OCI-LY3 (cell line): ENCODE results near the gene CYTIP.

Source experiments
- H2AFZ ChIP-seq: fragments of 200-600, 300-600 bp; shearing (Covaris generic); 2 replicates; pipeline ENCODE4 v1.6.0; 2014; ENCODE audit warnings: antibody characterized with exemption, low read depth, low read length
- H3K27ac ChIP-seq: fragments of 200-600, 300-600 bp; sonication (generic); 2 replicates; pipeline ENCODE4 v1.5.1; 2014; ENCODE audit warnings: mild to moderate bottlenecking, low read length, moderate library complexity, mixed read lengths
- H3K27me3 ChIP-seq: fragments of 200-600, 300-600 bp; sonication (generic); 2 replicates; pipeline ENCODE4 v1.6.1; 2014; ENCODE audit warnings: low read depth, low read length, mixed read lengths
- H3K36me3 ChIP-seq: fragments of 200-600, 300-600 bp; sonication (generic); replicated peaks from 2 replicates; pipeline ENCODE3; 2014; ENCODE audit warnings: low read depth, low read length, mixed read lengths
- H3K4me1 ChIP-seq: fragments of 300-600, 200-600 bp; sonication (generic); 2 replicates; pipeline ENCODE4 v1.6.1; 2014; ENCODE audit warnings: low read length, mixed read lengths
- H3K4me2 ChIP-seq: fragments of 200-600, 300-600 bp; sonication (generic); 2 replicates; pipeline ENCODE4 v1.6.1; 2014; ENCODE audit warnings: low read length, mixed read lengths
- H3K4me3 ChIP-seq: fragments of 300-600, 200-600 bp; sonication (generic); 2 replicates; pipeline ENCODE4 v1.5.1; 2014; ENCODE audit warnings: antibody characterized with exemption, mild to moderate bottlenecking, low read length, moderate library complexity
- H3K79me2 ChIP-seq: fragments of 300-600, 200-600 bp; shearing (Covaris generic); 2 replicates; pipeline ENCODE4 v1.6.1; 2014; ENCODE audit warnings: mild to moderate bottlenecking, low read length, mixed read lengths
- H3K9ac ChIP-seq: fragments of 300-600, 200-600 bp; shearing (Covaris generic); 2 replicates; pipeline ENCODE4 v1.6.0; 2014; ENCODE audit warnings: mild to moderate bottlenecking, low read length, moderate library complexity
- H3K9me3 ChIP-seq: fragments of 200-600, 300-600 bp; shearing (Covaris generic); 2 replicates; pipeline ENCODE4 v1.6.1; 2014; ENCODE audit warnings: low read length, mixed read lengths; ENCODE audit not compliant: insufficient read depth
- H4K20me1 ChIP-seq: fragments of 200-600, 300-600 bp; sonication (generic); 2 replicates; pipeline ENCODE4 v1.6.1; 2016; ENCODE audit warnings: low read length, mixed read lengths; ENCODE audit not compliant: insufficient read depth
- EZH2phosphoT487 ChIP-seq: fragments of 200-600 bp; shearing (Covaris generic); IDR thresholded peaks from 2 replicates; pipeline ENCODE4 v1.6.1; 2018; ENCODE audit warnings: antibody characterized with exemption, mixed run types, low read depth
- TF ChIP-seq, protein P1 (sequence below): fragments of 200-600, 300-600 bp; sonication (generic); IDR thresholded peaks from 2 replicates; pipeline ENCODE4 v1.5.1; 2014; ENCODE audit warnings: antibody characterized with exemption, low read length, low read depth

CYTIP gene

GRCh38 chr2:157424374-157424773 is 19.5 kb downstream of the CYTIP start:
- no peak for TF ChIP-seq EZH2phosphoT487
- TF ChIP-seq, protein P1, sequence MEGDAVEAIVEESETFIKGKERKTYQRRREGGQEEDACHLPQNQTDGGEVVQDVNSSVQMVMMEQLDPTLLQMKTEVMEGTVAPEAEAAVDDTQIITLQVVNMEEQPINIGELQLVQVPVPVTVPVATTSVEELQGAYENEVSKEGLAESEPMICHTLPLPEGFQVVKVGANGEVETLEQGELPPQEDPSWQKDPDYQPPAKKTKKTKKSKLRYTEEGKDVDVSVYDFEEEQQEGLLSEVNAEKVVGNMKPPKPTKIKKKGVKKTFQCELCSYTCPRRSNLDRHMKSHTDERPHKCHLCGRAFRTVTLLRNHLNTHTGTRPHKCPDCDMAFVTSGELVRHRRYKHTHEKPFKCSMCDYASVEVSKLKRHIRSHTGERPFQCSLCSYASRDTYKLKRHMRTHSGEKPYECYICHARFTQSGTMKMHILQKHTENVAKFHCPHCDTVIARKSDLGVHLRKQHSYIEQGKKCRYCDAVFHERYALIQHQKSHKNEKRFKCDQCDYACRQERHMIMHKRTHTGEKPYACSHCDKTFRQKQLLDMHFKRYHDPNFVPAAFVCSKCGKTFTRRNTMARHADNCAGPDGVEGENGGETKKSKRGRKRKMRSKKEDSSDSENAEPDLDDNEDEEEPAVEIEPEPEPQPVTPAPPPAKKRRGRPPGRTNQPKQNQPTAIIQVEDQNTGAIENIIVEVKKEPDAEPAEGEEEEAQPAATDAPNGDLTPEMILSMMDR, result no peak
- peaks cover 77% of the 10 kb centered on the region for H3K36me3 ChIP-seq
- peaks cover 49% of the 10 kb centered on the region for H3K79me2 ChIP-seq
- H3K9ac ChIP-seq, result no peak overlapping the region
- peaks cover 65% of the 10 kb centered on the region for H4K20me1 ChIP-seq
- H2AFZ ChIP-seq, result no peak overlapping the region
- no peaks in the 10 kb centered on the region for H3K9me3 ChIP-seq
- H3K27ac ChIP-seq, result no peak overlapping the region
- no peaks in the 10 kb centered on the region for H3K27me3 ChIP-seq
- H3K4me3 ChIP-seq, result no peak overlapping the region
- peaks cover 26% of the 10 kb centered on the region for H3K4me1 ChIP-seq
- H3K4me2 ChIP-seq, result no peak overlapping the region

GRCh38 chr2:157421964-157422363 is 21.9 kb downstream of the CYTIP start:
- Histone ChIP-seq H4K20me1 (peaks cover 59% of the 10 kb centered on the region), H3K79me2 (peaks cover 36% of the 10 kb centered on the region), H2AFZ (no peak overlapping the region), H3K4me1 (peaks cover 43% of the 10 kb centered on the region), H3K4me3 (no peak overlapping the region), H3K9ac (no peak overlapping the region), H3K9me3 (no peaks in the 10 kb centered on the region), H3K27ac (no peak overlapping the region; the same call in 1 of the 2 replicates), H3K27me3 (no peaks in the 10 kb centered on the region), H3K36me3 (peaks cover 73% of the 10 kb centered on the region), H3K4me2 (peak overlapping the region; percentile 60; the same call in 1 of the 2 replicates)
- TF ChIP-seq, protein P1, result no peak
- no peak for TF ChIP-seq EZH2phosphoT487

- H3K4me2 ChIP-seq, result peak overlapping the region; percentile 60
- peaks cover 31% of the 10 kb centered on the region for H3K79me2 ChIP-seq
- H3K9me3 ChIP-seq, result no peaks in the 10 kb centered on the region
These were observed 22.5 kb downstream of the CYTIP start for GRCh38 chr2:157421331-157421944.

DNA sequence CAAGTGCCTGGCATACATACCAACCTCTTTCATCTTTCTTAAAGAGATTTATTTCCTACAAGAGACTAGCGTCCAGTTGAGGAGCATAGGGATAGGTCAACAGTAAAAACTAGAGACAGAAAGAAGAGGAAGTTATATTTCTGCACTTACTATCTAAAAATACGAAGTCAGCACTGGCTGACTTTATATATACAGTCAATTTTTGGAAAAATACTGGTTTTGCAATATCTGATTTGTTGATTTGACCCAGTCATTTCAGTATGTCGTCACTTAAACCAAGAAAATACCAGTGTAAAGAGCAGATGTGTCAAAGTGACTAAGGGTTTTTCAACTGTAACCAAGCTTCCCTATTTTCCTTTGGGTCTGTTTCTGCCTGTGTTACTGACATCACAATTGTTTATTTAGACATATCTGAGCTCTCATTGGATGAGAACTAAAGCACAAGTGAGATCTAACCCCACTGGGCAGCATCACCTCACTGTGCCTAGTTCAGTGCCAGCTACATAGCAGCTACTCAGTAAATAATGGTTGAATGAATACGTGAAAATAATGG is 23.0 kb downstream of the CYTIP start:
- Histone ChIP-seq H3K27ac (peak overlapping the region; percentile 80), H3K4me1 (peaks cover 47% of the 10 kb centered on the region), H3K27me3 (no peaks in the 10 kb centered on the region), H3K4me3 (peak overlapping the region; percentile 10; the same call in 1 of the 2 replicates), H4K20me1 (peaks cover 57% of the 10 kb centered on the region), H3K9ac (peak overlapping the region; percentile 17; the same call in 1 of the 2 replicates), H3K36me3 (peaks cover 72% of the 10 kb centered on the region), H2AFZ (no peak overlapping the region), H3K9me3 (no peaks in the 10 kb centered on the region), H3K4me2 (peak overlapping the region; percentile 60), H3K79me2 (peaks cover 29% of the 10 kb centered on the region)
- TF ChIP-seq, protein P1, result no peak
- TF ChIP-seq EZH2phosphoT487, result no peak

More at GRCh38 chr2:157421331-157421944, 22.5 kb downstream of the CYTIP start:
- peak overlapping the region; percentile 80 for H3K27ac ChIP-seq
- H2AFZ ChIP-seq, result no peak overlapping the region
- H3K9ac ChIP-seq, result peak overlapping the region; percentile 17; the same call in 1 of the 2 replicates
- no peaks in the 10 kb centered on the region for H3K27me3 ChIP-seq
- TF ChIP-seq EZH2phosphoT487, result no peak
- TF ChIP-seq, protein P1, result no peak
- peaks cover 54% of the 10 kb centered on the region for H4K20me1 ChIP-seq
- H3K4me1 ChIP-seq, result peaks cover 44% of the 10 kb centered on the region
- H3K36me3 ChIP-seq, result peaks cover 72% of the 10 kb centered on the region
- H3K4me3 ChIP-seq, result peak overlapping the region; percentile 10
